Muscle of leg (tissue), 11 donors: ENCODE data around the gene PLPP7. TPM values are rescaled to one million over a fixed set of nuclear protein-coding genes. Genes with fewer than 3 reads are reported as not detected.

Source experiments
- DNase-seq: peaks from one replicate; pipeline ENCODE4 v3.0.0; 2013
- H3K27ac ChIP-seq: one replicate; pipeline ENCODE4 v1.5.1; 2013; ENCODE audit warnings: mild to moderate bottlenecking, low read length, control low read depth
- H3K27me3 ChIP-seq: one replicate; pipeline ENCODE4 v1.6.1; 2013; ENCODE audit warnings: low read length; ENCODE audit not compliant: control insufficient read depth, insufficient read depth
- H3K36me3 ChIP-seq: one replicate; pipeline ENCODE4 v1.6.1; 2013; ENCODE audit warnings: low read length; ENCODE audit not compliant: control insufficient read depth, insufficient read depth
- H3K4me1 ChIP-seq: one replicate; pipeline ENCODE4 v1.6.1; 2013; ENCODE audit warnings: low read length; ENCODE audit not compliant: control insufficient read depth, insufficient read depth
- H3K4me3 ChIP-seq: one replicate; pipeline ENCODE4 v1.5.1; 2013; ENCODE audit warnings: low read length, control low read depth
- H3K9me3 ChIP-seq: replicated peaks from 2 replicates; pipeline ENCODE4 v1.6.1; 2013; ENCODE audit warnings: low read depth, low read length; ENCODE audit not compliant: control insufficient read depth
- WGBS: methylation state at CpG from one replicate; pipeline ENCODE4 v1.1.5; 2013; ENCODE audit warnings: missing lambda C conversion rate; ENCODE audit not compliant: insufficient coverage; 5-methylcytosine and 5-hydroxymethylcytosine counted together
- polyA plus RNA-seq, 8 donors: library from polyadenylated mRNA; unstranded; fragments of 120-200 nt; gene quantifications; one replicate each; pipeline versions ENCODE4 v1.2.1 to v1.2.3, GENCODE V29; 2013; ENCODE audit warnings: inconsistent platforms in 1 of 8, low replicate concordance in 1 of 8; ENCODE audit not compliant: insufficient read length in 8 of 8, insufficient read depth in 1 of 8
- total RNA-seq: library from RNA; stranded (reverse); fragments of 120-200 nt; gene quantifications from one replicate; pipeline ENCODE4 v1.2.4, GENCODE V29; 2013

The PLPP7 gene
- total and polyA plus RNA-seq, 9 donors, result 24.8 to 52.4 (median 37.2) TPM

GRCh38 chr9:131281119-131281965 lies 8.2 kb upstream of the PLPP7 start:
- Histone ChIP-seq H3K27me3 (peaks cover 31% of the 10 kb centered on the region), H3K9me3 (no peaks in the 10 kb centered on the region), H3K4me1 (peaks cover 42% of the 10 kb centered on the region), H3K27ac (no peak overlapping the region), H3K4me3 (no peak overlapping the region), H3K36me3 (no peaks in the 10 kb centered on the region)
- 70% methylated on average over 10 of the region's 17 CpGs for WGBS
- DNase-seq, result no peak

GRCh38 chr9:131282175-131282574 lies 7.3 kb upstream of the PLPP7 start:
- 73% methylated on average over 4 of the region's 4 CpGs for WGBS
- Histone ChIP-seq H3K27me3 (peaks cover 31% of the 10 kb centered on the region), H3K4me1 (peaks cover 48% of the 10 kb centered on the region)

GRCh38 chr9:131282688-131283422 lies 6.7 kb upstream of the PLPP7 start:
- peaks cover 31% of the 10 kb centered on the region for H3K27me3 ChIP-seq
- peak; percentile 87 for DNase-seq
- 2% methylated on average over 45 of the region's 61 CpGs for WGBS
- H3K27ac ChIP-seq, result peak overlapping the region; percentile 76
- no peaks in the 10 kb centered on the region for H3K36me3 ChIP-seq
- peak overlapping the region; percentile 24 for H3K4me3 ChIP-seq
- no peaks in the 10 kb centered on the region for H3K9me3 ChIP-seq
- peaks cover 54% of the 10 kb centered on the region for H3K4me1 ChIP-seq

More at GRCh38 chr9:131282175-131282574, 7.3 kb upstream of the PLPP7 start:
- peak overlapping the region; percentile 24 for H3K4me3 ChIP-seq
- DNase-seq, result no peak
- H3K9me3 ChIP-seq, result no peaks in the 10 kb centered on the region
- peak overlapping the region; percentile 40 for H3K27ac ChIP-seq
- H3K36me3 ChIP-seq, result no peaks in the 10 kb centered on the region

GRCh38 chr9:131284856-131285255 lies 4.7 kb upstream of the PLPP7 start:
- no peaks in the 10 kb centered on the region for H3K9me3 ChIP-seq
- H3K4me1 ChIP-seq, result peaks cover 59% of the 10 kb centered on the region
- no peak for DNase-seq
- H3K36me3 ChIP-seq, result no peaks in the 10 kb centered on the region
- H3K27me3 ChIP-seq, result peaks cover 30% of the 10 kb centered on the region
- 91% methylated on average over 6 of the region's 6 CpGs for WGBS
- H3K4me3 ChIP-seq, result no peak overlapping the region
- no peak overlapping the region for H3K27ac ChIP-seq

- DNase-seq, result peak; percentile 52
- H3K27ac ChIP-seq, result peak overlapping the region; percentile 97
- 94% methylated on average over 4 of the region's 6 CpGs for WGBS
- H3K4me1 ChIP-seq, result peaks cover 66% of the 10 kb centered on the region
- H3K27me3 ChIP-seq, result peaks cover 8% of the 10 kb centered on the region
- no peak overlapping the region for H3K4me3 ChIP-seq
- no peaks in the 10 kb centered on the region for H3K9me3 ChIP-seq
- H3K36me3 ChIP-seq, result peaks cover 12% of the 10 kb centered on the region
Measured at GRCh38 chr9:131287359-131287758, 2.2 kb upstream of the PLPP7 start.

GRCh38 chr9:131288217-131288616 lies 1.3 kb upstream of the PLPP7 start:
- WGBS, result 73% methylated on average over 7 of the region's 9 CpGs
- peaks cover 63% of the 10 kb centered on the region for H3K4me1 ChIP-seq
- no peak overlapping the region for H3K4me3 ChIP-seq

GRCh38 chr9:131290036-131290766 lies 678 bp downstream of the PLPP7 start:
- Histone ChIP-seq H3K9me3 (no peaks in the 10 kb centered on the region), H3K27me3 (no peaks in the 10 kb centered on the region), H3K4me1 (peaks cover 62% of the 10 kb centered on the region), H3K27ac (peak overlapping the region; percentile 97), H3K4me3 (peak overlapping the region; percentile 68), H3K36me3 (peaks cover 30% of the 10 kb centered on the region)
- peak; percentile 67 for DNase-seq
- WGBS, result 58% methylated on average over 34 of the region's 34 CpGs

More at GRCh38 chr9:131288217-131288616, 1.3 kb upstream of the PLPP7 start:
- Histone ChIP-seq H3K36me3 (peaks cover 18% of the 10 kb centered on the region), H3K27me3 (peaks cover 2% of the 10 kb centered on the region), H3K9me3 (no peaks in the 10 kb centered on the region), H3K27ac (peak overlapping the region; percentile 97)
- DNase-seq, result no peak

- WGBS, result 84% methylated on average over 13 of the region's 17 CpGs
- peaks cover 62% of the 10 kb centered on the region for H3K4me1 ChIP-seq
- H3K4me3 ChIP-seq, result peak overlapping the region; percentile 68
- H3K27me3 ChIP-seq, result no peaks in the 10 kb centered on the region
- no peak for DNase-seq
- H3K9me3 ChIP-seq, result no peaks in the 10 kb centered on the region
- peaks cover 34% of the 10 kb centered on the region for H3K36me3 ChIP-seq
- peak overlapping the region; percentile 97 for H3K27ac ChIP-seq
Measured at GRCh38 chr9:131290767-131291370, 1.3 kb downstream of the PLPP7 start.

- Histone ChIP-seq H3K4me3 (no peak overlapping the region), H3K36me3 (peaks cover 36% of the 10 kb centered on the region), H3K27ac (no peak overlapping the region), H3K27me3 (no peaks in the 10 kb centered on the region), H3K9me3 (no peaks in the 10 kb centered on the region), H3K4me1 (peaks cover 64% of the 10 kb centered on the region)
- DNase-seq, result no peak
- WGBS, result 80% methylated on average over 1 of the region's 7 CpGs
Measured at GRCh38 chr9:131291795-131292315, 2.3 kb downstream of the PLPP7 start.
